ENCODE data around the gene CEP131. TPM values are rescaled to one million over a fixed set of nuclear protein-coding genes. Genes with fewer than 3 reads are reported as not detected.
"Not testable (repeated sequence)": the region's sequence is repeated elsewhere in the genome, so short reads cannot be mapped to it uniquely, and the experiment has no call there.

Gene CEP131
- total RNA-seq, 2 experiments from 2014 or later = 9.4 to 9.8 TPM

DNA sequence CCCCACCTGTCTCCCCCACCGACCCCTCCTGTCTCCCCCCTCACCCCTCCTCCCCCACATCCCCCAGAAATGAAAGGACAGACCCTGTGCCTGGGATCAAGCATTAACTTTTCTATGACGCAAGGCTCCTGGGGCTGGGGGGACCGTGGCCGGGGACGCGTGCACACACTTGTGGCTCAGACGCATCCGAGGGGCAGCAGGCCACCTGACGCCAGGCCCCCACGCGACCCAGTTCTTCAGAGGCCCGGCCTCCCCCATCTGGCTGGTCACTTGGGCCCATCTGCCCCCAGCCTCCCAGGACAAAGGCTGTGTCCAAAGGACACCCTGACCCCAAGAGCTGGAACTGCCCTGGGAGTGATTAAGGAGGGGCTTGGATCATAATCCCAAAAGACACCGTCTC is 71.5 kb downstream of the CEP131 start:
- Mint-ChIP-seq H3K27ac (peak overlapping the region; percentile 5), H3K36me3 (ENCODE audit: low read depth) (no peaks in the 10 kb centered on the region), H3K4me3 (no peak overlapping the region), H3K4me1 (ENCODE audit: low read depth) (no peaks in the 10 kb centered on the region), H3K9me3 (no peaks in the 10 kb centered on the region), H3K27me3 (ENCODE audit: low read depth) (peaks cover 3% of the 10 kb centered on the region)
- intact Hi-C loops (cut with micrococcal nuclease) = no loop called here
- CTCF ChIA-PET = no interaction called here
- no peak for DNase-seq

DNA sequence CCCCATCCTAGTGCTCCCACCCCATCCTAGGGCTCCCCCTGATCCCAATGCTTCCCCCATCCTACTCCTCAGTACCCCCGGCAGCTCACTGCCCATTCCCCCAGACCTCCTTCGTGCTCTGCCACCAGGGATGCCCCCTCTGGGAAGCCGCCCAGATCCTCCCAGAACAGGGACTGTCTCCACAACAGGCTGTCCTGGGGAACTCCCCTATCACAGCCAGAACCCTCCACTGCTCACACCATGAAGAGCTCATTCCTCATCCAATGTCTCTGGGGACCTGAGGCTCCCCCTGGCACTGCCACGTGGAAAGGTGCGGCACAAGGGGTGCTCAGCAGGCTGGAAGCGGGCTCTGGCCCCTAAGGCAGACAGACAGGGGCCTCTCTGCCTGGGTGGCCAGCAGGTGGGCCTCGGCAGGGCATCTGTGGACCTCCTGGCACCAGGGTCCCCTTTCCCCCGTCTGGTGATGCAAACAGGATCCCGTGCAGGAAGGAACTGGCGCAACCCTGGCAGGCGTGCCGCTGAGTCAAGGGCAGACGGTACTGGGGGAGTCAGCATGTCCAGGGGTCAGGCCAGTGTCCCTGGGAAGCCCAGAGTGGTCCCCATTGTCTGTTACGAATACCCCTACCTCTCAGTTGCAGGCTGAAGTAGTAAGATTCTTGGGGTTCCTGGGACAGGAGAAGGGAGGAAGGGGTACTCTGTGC is 72.2 kb downstream of the CEP131 start:
- DNase-seq = no peak
- no peak overlapping the region for H3K4me3 Mint-ChIP-seq
- no peaks in the 10 kb centered on the region for H3K4me1 Mint-ChIP-seq (ENCODE audit: low read depth)
- peaks cover 3% of the 10 kb centered on the region for H3K27me3 Mint-ChIP-seq (ENCODE audit: low read depth)
- no peak overlapping the region for H3K27ac Mint-ChIP-seq
- no peaks in the 10 kb centered on the region for H3K36me3 Mint-ChIP-seq (ENCODE audit: low read depth)
- intact Hi-C loops (cut with micrococcal nuclease) = no loop called here
- CTCF ChIA-PET = no interaction called here
- H3K9me3 Mint-ChIP-seq = no peaks in the 10 kb centered on the region

DNA sequence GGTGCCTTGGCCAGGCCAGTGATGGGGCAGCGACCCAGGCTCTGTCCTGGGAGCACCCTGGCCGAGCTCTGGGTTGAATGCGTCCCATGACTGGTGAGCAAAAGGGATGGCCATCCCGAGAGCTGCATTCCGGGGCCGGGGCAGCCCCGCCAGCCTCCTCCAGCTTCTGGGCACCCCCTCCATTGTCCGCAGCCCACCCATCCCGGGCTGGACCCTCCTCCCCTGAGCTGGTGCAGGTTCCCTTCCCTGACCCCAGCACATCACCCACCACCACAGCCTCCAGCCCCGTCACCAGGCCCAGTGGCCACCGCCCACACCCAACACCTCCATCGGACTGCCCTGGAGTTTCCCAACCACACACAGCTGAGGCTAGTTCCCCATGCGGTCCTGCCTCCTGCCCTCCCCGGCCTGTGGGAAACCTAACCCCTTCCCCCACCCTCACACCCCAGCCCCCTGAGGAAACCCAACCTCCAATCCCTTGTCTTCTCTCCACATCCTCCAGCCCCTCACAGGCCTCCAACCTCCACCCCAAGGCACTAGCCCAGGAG is 73.7 kb downstream of the CEP131 start:
- CTCF ChIA-PET = no interaction called here
- Mint-ChIP-seq H3K4me3 (no peak overlapping the region), H3K27me3 (ENCODE audit: low read depth) (peaks cover 3% of the 10 kb centered on the region), H3K27ac (no peak overlapping the region), H3K4me1 (ENCODE audit: low read depth) (no peaks in the 10 kb centered on the region), H3K36me3 (ENCODE audit: low read depth) (no peaks in the 10 kb centered on the region), H3K9me3 (no peaks in the 10 kb centered on the region)
- no peak for DNase-seq
- intact Hi-C loops (cut with micrococcal nuclease) = no loop called here

DNA sequence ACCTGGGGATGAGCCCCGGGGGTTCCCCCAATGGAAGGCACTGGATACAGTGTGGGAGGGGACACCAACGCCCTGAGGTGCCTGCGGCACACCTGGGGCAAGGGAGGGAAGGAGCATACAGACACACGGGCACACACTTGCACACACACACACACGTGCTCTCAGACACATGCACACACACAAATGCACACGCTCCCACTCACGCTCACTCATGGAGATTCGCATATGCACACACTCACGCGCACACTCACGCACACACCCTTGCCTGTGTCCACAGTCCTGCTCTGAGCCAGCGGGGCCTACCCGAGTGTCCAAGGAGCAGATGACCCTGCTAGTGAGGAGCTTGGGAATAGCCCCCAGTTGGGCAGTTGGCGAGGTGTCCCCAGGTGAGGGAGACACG is 74.2 kb downstream of the CEP131 start:
- Mint-ChIP-seq H3K27me3 (ENCODE audit: low read depth) (peaks cover 3% of the 10 kb centered on the region), H3K4me1 (ENCODE audit: low read depth) (no peaks in the 10 kb centered on the region), H3K4me3 (no peak overlapping the region), H3K36me3 (ENCODE audit: low read depth) (no peaks in the 10 kb centered on the region), H3K27ac (no peak overlapping the region), H3K9me3 (no peaks in the 10 kb centered on the region)
- CTCF ChIA-PET = no interaction called here
- intact Hi-C loops (cut with micrococcal nuclease) = no loop called here
- DNase-seq = no peak

DNA sequence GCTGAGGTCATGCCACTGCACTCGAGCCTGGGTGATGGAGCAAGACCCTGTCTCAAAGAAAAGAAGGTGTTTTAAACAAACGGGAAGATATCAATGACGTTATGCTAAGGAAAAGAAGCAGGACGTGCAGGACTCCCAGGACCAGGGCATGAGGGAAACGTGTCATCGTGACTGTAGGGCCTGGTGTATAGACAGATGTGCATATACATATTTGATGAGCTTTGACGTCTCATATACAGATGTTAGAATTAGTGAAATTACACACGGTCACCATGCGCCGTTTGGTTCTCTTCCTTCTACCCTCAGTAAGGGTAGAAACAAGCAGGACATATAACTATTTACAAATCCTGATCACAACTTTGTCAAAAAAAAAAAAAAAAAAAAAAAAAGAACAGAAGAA is 75.1 kb downstream of the CEP131 start:
- Mint-ChIP-seq H3K36me3 (ENCODE audit: low read depth) (no peaks in the 10 kb centered on the region), H3K4me1 (ENCODE audit: low read depth) (no peaks in the 10 kb centered on the region), H3K4me3 (no peak overlapping the region), H3K27ac (no peak overlapping the region), H3K27me3 (ENCODE audit: low read depth) (peaks cover 3% of the 10 kb centered on the region), H3K9me3 (no peaks in the 10 kb centered on the region)
- CTCF ChIA-PET = no interaction called here
- intact Hi-C loops (cut with micrococcal nuclease) = no loop called here
- no peak for DNase-seq

DNA sequence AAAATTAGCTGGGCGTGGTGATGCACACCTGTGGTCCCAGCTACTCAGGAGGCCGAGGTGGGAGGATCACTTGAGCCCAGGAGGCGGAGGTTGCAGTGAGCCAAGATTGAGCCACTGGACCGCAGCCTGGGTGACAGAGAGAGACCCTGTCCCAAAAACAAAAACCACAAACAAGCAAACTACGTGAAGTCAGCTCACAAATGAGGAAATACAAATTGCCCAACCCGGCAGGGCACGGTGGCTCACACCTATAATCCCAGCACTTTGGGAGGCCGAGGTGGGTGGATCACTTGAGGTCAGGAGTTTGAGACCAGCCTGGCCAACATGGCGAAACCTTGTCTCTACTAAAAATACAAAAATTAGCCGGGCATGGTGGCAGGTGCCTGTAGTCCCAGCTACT is 76.6 kb downstream of the CEP131 start:
- CTCF ChIA-PET; DNase-seq; intact Hi-C loops (cut with micrococcal nuclease); H3K4me3 Mint-ChIP-seq; H3K36me3 Mint-ChIP-seq (ENCODE audit: low read depth); H3K27me3 Mint-ChIP-seq (ENCODE audit: low read depth); H3K9me3 Mint-ChIP-seq; H3K4me1 Mint-ChIP-seq (ENCODE audit: low read depth); H3K27ac Mint-ChIP-seq: not testable (repeated sequence)

DNA sequence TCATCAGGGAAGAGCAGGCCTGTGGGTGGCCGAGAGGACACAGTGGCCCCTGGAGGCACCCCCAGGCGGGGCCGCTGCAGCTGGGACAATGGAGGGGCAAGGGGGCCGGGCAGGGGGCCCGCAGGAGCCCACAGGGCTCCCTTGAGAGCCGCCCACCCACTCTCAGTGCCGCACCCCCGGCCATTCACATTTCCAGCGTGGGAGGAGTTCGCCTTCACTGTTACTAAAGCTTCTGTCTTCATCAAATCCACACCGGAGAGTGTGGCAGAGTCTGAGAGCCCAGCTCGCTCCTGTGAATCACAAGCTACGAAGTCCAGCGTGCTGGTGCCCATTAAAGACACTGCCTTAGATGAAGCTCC is 78.4 kb downstream of the CEP131 start:
- Mint-ChIP-seq H3K27me3 (ENCODE audit: low read depth) (no peaks in the 10 kb centered on the region), H3K9me3 (no peaks in the 10 kb centered on the region), H3K36me3 (ENCODE audit: low read depth) (no peaks in the 10 kb centered on the region), H3K4me1 (ENCODE audit: low read depth) (no peaks in the 10 kb centered on the region), H3K4me3 (no peak overlapping the region), H3K27ac (no peak overlapping the region)
- CTCF ChIA-PET = interaction anchor here (1.0 to 1.1 kb wide), 2 partner anchors 46 to 340 kb away, joined by 3 to 7 read pairs; no protein-coding TSS in a partner anchor
- no peak for DNase-seq
- intact Hi-C loops (cut with micrococcal nuclease) = no loop called here

DNA sequence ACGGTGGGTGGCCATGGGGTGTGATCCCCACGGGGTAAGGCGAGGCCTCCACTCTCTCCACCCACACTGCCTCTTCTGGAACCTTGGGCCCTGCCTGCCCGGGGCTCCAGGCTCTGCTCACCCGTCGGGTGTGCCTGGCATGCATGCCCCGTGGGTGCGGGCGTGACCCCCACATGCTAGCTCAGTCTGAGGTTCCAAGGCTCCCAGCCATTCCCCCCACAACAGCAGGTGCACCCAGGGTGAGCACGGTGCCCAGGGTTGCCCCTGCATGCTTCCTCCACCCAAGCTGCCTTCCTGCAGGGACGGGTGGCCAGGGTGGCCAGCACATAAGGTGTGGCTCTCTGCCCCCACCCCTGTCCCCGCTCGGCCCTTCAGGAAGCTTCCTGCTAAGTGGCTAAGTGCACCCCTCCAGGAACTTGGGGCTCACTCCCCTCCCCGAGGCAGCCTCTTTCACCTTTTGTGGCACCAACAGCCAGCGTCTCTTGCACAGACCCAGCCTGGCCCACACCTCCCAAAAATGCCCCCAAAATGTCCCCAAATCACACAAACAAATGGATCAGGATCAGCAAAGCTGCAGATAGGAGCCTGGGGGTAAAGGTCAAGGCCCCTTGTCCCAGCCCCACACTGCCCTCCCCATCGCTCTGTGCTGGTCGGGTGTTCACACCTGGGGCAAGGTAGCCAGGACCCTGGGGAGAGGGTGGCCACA is 78.9 kb downstream of the CEP131 start:
- Mint-ChIP-seq H3K36me3 (ENCODE audit: low read depth) (no peaks in the 10 kb centered on the region), H3K9me3 (no peaks in the 10 kb centered on the region), H3K4me3 (no peak overlapping the region), H3K27me3 (ENCODE audit: low read depth) (no peaks in the 10 kb centered on the region), H3K4me1 (ENCODE audit: low read depth) (no peaks in the 10 kb centered on the region), H3K27ac (no peak overlapping the region)
- intact Hi-C loops (cut with micrococcal nuclease) = no loop called here
- CTCF ChIA-PET = interaction anchor here (1.0 to 1.3 kb wide), 3 partner anchors 46 to 341 kb away, joined by 3 to 5 read pairs (median 4); no protein-coding TSS in a partner anchor
- DNase-seq = no peak

DNA sequence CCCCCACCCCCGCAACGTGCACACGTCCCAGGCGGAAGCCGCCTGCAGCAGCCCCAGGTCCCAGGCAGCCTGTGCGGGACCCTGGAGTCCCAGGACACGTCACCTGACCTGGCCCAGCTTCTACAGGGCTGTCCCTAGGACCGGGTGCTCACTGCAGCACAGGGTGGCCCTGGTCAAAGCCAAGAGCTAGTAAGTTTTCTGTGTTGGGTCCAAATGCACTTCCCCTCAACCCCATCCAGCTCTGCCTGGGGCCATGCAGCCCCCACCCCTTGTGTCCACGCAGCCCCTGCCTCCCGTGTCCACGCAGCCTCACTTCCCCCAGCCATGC is 79.6 kb downstream of the CEP131 start:
- CTCF ChIA-PET = interaction anchor here (1.1 to 1.3 kb wide), 2 partner anchors 99 to 342 kb away, joined by 4 to 5 read pairs; no protein-coding TSS in a partner anchor
- no peak for DNase-seq
- Mint-ChIP-seq H3K4me1 (ENCODE audit: low read depth) (no peaks in the 10 kb centered on the region), H3K9me3 (peaks cover 4% of the 10 kb centered on the region), H3K4me3 (no peak overlapping the region), H3K27me3 (ENCODE audit: low read depth) (no peaks in the 10 kb centered on the region), H3K27ac (no peak overlapping the region), H3K36me3 (ENCODE audit: low read depth) (no peaks in the 10 kb centered on the region)
- intact Hi-C loops (cut with micrococcal nuclease) = no loop called here

DNA sequence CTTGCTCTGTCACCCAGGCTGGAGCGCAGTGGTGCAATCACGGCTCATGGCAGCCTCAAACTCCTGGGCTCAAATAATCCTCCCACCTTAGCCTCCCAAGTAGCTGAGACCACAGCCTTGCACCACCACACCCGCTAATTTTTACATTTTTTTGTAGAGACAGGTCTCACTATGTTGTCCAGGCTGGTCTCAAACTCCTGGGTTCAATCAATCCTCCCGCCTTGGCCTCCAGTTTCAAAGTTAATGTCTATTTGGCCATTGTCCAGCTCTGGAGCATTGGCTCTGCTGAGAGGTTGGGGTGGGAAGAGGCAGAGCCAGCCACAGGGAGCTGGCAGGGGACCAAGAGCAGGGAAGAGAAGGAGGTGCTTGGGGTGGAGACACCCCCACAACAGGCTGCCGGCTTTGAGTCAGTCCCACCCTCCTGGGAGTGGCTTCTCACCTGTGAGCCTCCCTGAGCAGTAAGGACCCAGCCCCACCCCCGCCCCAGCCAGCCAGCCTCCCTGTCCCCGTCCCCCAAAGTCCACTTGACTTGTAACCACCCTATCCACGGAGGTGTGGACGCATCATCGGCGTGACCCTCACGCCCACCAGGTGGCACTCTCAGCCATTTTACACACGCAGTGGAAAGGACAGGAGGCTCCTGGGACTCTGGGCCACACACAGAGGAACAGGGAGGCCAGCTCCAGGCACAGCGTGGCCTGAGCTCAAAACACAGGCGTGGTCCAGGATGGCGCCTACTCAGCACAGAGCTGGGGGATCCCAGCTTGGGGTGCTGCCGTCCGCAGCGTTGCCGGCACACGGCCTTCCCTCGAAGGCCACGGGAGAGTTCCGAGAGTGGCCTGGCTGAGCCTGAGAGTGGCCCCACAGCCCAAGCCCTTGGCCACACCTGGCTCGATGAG is 80.2 kb downstream of the CEP131 start:
- no peaks in the 10 kb centered on the region for H3K27me3 Mint-ChIP-seq (ENCODE audit: low read depth)
- H3K4me1 Mint-ChIP-seq (ENCODE audit: low read depth) = no peaks in the 10 kb centered on the region
- intact Hi-C loops (cut with micrococcal nuclease) = loop anchor here (1.0 kb wide), 2 partner anchors 99 to 342 kb away; no protein-coding TSS in a partner anchor
- H3K4me3 Mint-ChIP-seq = no peak overlapping the region
- no peak overlapping the region for H3K27ac Mint-ChIP-seq
- H3K9me3 Mint-ChIP-seq = peaks cover 10% of the 10 kb centered on the region
- DNase-seq = peak; percentile 76
- H3K36me3 Mint-ChIP-seq (ENCODE audit: low read depth) = no peaks in the 10 kb centered on the region
- CTCF ChIA-PET = interaction anchor here (0.6 to 1.3 kb wide), 9 partner anchors 39 to 1059 kb away, joined by 3 to 5 read pairs (median 4); no protein-coding TSS in a partner anchor

DNA sequence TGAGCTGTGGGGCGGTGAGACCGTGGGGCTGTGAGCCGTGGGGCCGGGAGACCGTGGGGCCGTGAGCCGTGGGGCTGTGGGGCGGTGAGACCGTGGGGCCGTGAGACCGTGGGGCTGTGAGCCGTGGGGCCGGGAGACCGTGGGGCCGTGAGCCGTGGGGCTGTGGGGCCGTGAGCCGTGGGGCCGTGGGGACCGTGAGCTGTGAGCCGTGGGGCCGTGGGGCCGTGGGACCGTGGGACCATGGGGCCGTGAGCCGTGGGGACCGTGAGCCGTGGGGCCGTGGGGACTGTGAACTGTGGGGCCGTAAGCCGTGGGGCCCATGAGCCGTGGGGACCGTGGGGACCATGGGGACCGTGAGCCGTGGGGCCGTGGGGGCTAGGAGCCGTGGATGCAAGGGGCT is 82.1 kb downstream of the CEP131 start:
- intact Hi-C loops (cut with micrococcal nuclease) = no loop called here
- no peaks in the 10 kb centered on the region for H3K36me3 Mint-ChIP-seq (ENCODE audit: low read depth)
- CTCF ChIA-PET = no interaction called here

DNA sequence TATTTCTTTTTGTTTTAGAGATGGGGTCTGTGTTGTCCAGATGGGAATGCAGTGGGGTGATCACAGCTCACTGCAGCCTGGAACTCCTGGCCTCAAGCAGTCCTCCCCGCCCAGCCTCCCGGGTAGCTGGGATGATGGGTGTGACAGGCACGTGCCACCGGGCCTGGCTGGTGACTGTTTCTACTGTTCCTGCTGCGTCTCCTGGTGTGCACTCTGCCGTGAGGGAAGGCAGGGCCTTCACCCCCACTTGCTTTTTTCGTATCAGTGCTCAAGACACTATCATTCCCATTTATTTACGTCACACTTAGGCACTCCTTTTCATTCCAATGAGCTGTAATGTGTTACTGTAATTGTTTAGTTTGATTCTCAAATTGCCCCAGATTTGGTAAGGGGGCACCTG is 82.7 kb downstream of the CEP131 start:
- no peak overlapping the region for H3K27ac Mint-ChIP-seq
- no peak for DNase-seq
- H3K4me1 Mint-ChIP-seq (ENCODE audit: low read depth) = no peaks in the 10 kb centered on the region
- peaks cover 12% of the 10 kb centered on the region for H3K9me3 Mint-ChIP-seq
- CTCF ChIA-PET = no interaction called here
- intact Hi-C loops (cut with micrococcal nuclease) = no loop called here
- no peaks in the 10 kb centered on the region for H3K36me3 Mint-ChIP-seq (ENCODE audit: low read depth)
- no peak overlapping the region for H3K4me3 Mint-ChIP-seq
- H3K27me3 Mint-ChIP-seq (ENCODE audit: low read depth) = no peaks in the 10 kb centered on the region

More for the DNA sequence above, 82.1 kb downstream of the CEP131 start:
- no peaks in the 10 kb centered on the region for H3K27me3 Mint-ChIP-seq (ENCODE audit: low read depth)
- H3K9me3 Mint-ChIP-seq = peaks cover 12% of the 10 kb centered on the region
- H3K4me1 Mint-ChIP-seq (ENCODE audit: low read depth) = no peaks in the 10 kb centered on the region
- no peak for DNase-seq
- no peak overlapping the region for H3K4me3 Mint-ChIP-seq
- H3K27ac Mint-ChIP-seq = no peak overlapping the region

Data from activated naive CD4-positive, alpha-beta T cell treated with anti-CD3 and anti-CD28 coated beads for 36 hours (primary cell).